ENCODE results near the gene AMT. TPM values are rescaled to one million over a fixed set of nuclear protein-coding genes. Genes with fewer than 3 reads are reported as not detected.

Gene AMT
- total and polyA plus RNA-seq, 9 donors: 6.4 to 23.7 (median 12.1) TPM

- intact Hi-C loops (cut with DNase I): loop anchor here in 1 of 4 donors (10.0 kb wide), 1 partner anchor 47 kb away; the partner anchor contains the start of genes RHOA and TCTA
- peaks cover 12% of the 10 kb centered on the region for H3K4me1 ChIP-seq (ENCODE audit: insufficient read depth)
Measured at GRCh38 chr3:49461443-49462171, 39.3 kb upstream of the AMT start.

GRCh38 chr3:49460956-49461355 lies 38.7 kb upstream of the AMT start:
- Histone ChIP-seq H3K27me3 (no peaks in the 10 kb centered on the region), H3K9me3 (no peaks in the 10 kb centered on the region), H3K4me3 (no peak overlapping the region), H3K36me3 (no peaks in the 10 kb centered on the region), H3K4me1 (ENCODE audit: insufficient read depth) (peaks cover 11% of the 10 kb centered on the region), H3K27ac (no peak overlapping the region)
- intact Hi-C loops (cut with DNase I): loop anchor here in 1 of 4 donors (10.0 kb wide), 1 partner anchor 46 kb away; the partner anchor contains the start of genes RHOA and TCTA
- WGBS, 3 donors: 73 to 78% (median 74%) methylated on average over 4 of the region's 4 CpGs
- DNase-seq: no peak
- TF ChIP-seq EP300 (IDR thresholded peaks at IDR 0.05): no peak

More at GRCh38 chr3:49461443-49462171, 39.3 kb upstream of the AMT start:
- 11 to 20% (median 15%) methylated on average over 1 of the region's 1 CpG for WGBS, 3 donors
- H3K36me3 ChIP-seq: no peaks in the 10 kb centered on the region
- no peak overlapping the region for H3K4me3 ChIP-seq
- no peak overlapping the region for H3K27ac ChIP-seq
- TF ChIP-seq POLR2A (IDR thresholded peaks at IDR 0.05): no peak
- no peak for TF ChIP-seq CTCF (IDR thresholded peaks at IDR 0.05)
- TF ChIP-seq EP300 (IDR thresholded peaks at IDR 0.05): no peak
- DNase-seq: no peak
- H3K9me3 ChIP-seq: no peaks in the 10 kb centered on the region
- H3K27me3 ChIP-seq: no peaks in the 10 kb centered on the region

GRCh38 chr3:49460188-49460890 lies 38.1 kb upstream of the AMT start:
- no peak for TF ChIP-seq EP300 (IDR thresholded peaks at IDR 0.05)
- Histone ChIP-seq H3K27ac (no peak overlapping the region), H3K4me3 (no peak overlapping the region), H3K9me3 (no peaks in the 10 kb centered on the region), H3K27me3 (no peaks in the 10 kb centered on the region), H3K36me3 (no peaks in the 10 kb centered on the region), H3K4me1 (ENCODE audit: insufficient read depth) (peaks cover 8% of the 10 kb centered on the region)
- intact Hi-C loops (cut with DNase I): loop anchor here in 1 of 4 donors (10.0 kb wide), 1 partner anchor 46 kb away; the partner anchor contains the start of genes RHOA and TCTA
- DNase-seq: no peak
- 37 to 57% (median 40%) methylated on average over 2 of the region's 2 CpGs for WGBS, 3 donors

GRCh38 chr3:49456466-49456865 lies 34.2 kb upstream of the AMT start:
- WGBS, 3 donors: 81 to 86% (median 83%) methylated on average over 3 of the region's 3 CpGs
- Histone ChIP-seq H3K27me3 (no peaks in the 10 kb centered on the region), H3K4me1 (ENCODE audit: insufficient read depth) (peaks cover 5% of the 10 kb centered on the region), H3K9me3 (no peaks in the 10 kb centered on the region), H3K36me3 (no peaks in the 10 kb centered on the region), H3K4me3 (no peak overlapping the region), H3K27ac (no peak overlapping the region)
- DNase-seq: no peak
- TF ChIP-seq POLR2A (IDR thresholded peaks at IDR 0.05) (no peak), CTCF (IDR thresholded peaks at IDR 0.05) (no peak), EP300 (IDR thresholded peaks at IDR 0.05) (no peak)
- intact Hi-C loops (cut with DNase I): no loop called here

GRCh38 chr3:49454898-49455681 lies 32.8 kb upstream of the AMT start:
- peaks cover under 1% of the 10 kb centered on the region for H3K4me1 ChIP-seq (ENCODE audit: insufficient read depth)
- no peaks in the 10 kb centered on the region for H3K27me3 ChIP-seq
- no peak for DNase-seq
- no peak overlapping the region for H3K4me3 ChIP-seq
- intact Hi-C loops (cut with DNase I): no loop called here
- TF ChIP-seq EP300 (IDR thresholded peaks at IDR 0.05) (no peak), CTCF (IDR thresholded peaks at IDR 0.05) (no peak), POLR2A (IDR thresholded peaks at IDR 0.05) (no peak)
- no peaks in the 10 kb centered on the region for H3K9me3 ChIP-seq
- 37 to 50% (median 46%) methylated on average over 3 of the region's 3 CpGs for WGBS, 3 donors
- H3K36me3 ChIP-seq: no peaks in the 10 kb centered on the region
- H3K27ac ChIP-seq: no peak overlapping the region
